Amygdala (tissue), 56 donors: ENCODE measurements around the gene PRELID1.
A peak's percentile ranks its signal among the peaks of the same experiment; 100 is the strongest.

Source experiments
- DNase-seq, 56 donors: peaks; one replicate each; lab custom pipeline; 2025; lab: John Stamatoyannopoulos, UW

PRELID1 gene

GRCh38 chr5:177311723-177312648 lies 8.4 kb downstream of the PRELID1 start, which contains the start of gene MXD3:
MXD3 (minus strand) TSS chr5:177311898; CDS start chr5:177311830, 68 bp downstream.
- DNase-seq = peak; percentile 39 to 95 (median 84)

- DNase-seq = no peak
Observed at GRCh38 chr5:177312649-177313181, 9.1 kb downstream of the PRELID1 start.

GRCh38 chr5:177313561-177314259 lies 10.1 kb downstream of the PRELID1 start:
- no peak for DNase-seq

- DNase-seq = no peak
Observed at GRCh38 chr5:177314376-177315342, 11.1 kb downstream of the PRELID1 start.

- DNase-seq = no peak
Observed at GRCh38 chr5:177315411-177315810, 11.8 kb downstream of the PRELID1 start.

GRCh38 chr5:177316005-177316404 lies 12.4 kb downstream of the PRELID1 start:
- DNase-seq = no peak

GRCh38 chr5:177317959-177318377 lies 14.4 kb downstream of the PRELID1 start:
- peak in 34 of 56 donors; percentile 18 to 84 (median 48) for DNase-seq

- no peak for DNase-seq
Observed at GRCh38 chr5:177319913-177320588, 16.5 kb downstream of the PRELID1 start.

- peak in 4 of 56 donors; percentile 1 to 48 (median 18) for DNase-seq
Observed at GRCh38 chr5:177320879-177321278, 17.3 kb downstream of the PRELID1 start.

- no peak for DNase-seq
Observed at GRCh38 chr5:177325868-177326381, 22.3 kb downstream of the PRELID1 start.

GRCh38 chr5:177327539-177328522 lies 24.2 kb downstream of the PRELID1 start:
- DNase-seq = no peak

- no peak for DNase-seq
Observed at GRCh38 chr5:177328545-177329231, 25.1 kb downstream of the PRELID1 start.

- no peak for DNase-seq
Observed at GRCh38 chr5:177329883-177330282, 26.3 kb downstream of the PRELID1 start.

- no peak for DNase-seq
Observed at GRCh38 chr5:177330991-177331842, 27.6 kb downstream of the PRELID1 start.

GRCh38 chr5:177332031-177332895 lies 28.7 kb downstream of the PRELID1 start:
- DNase-seq = no peak
